ENCODE data around the gene ARMH1. TPM values are rescaled to one million over a fixed set of nuclear protein-coding genes. Genes with fewer than 3 reads are reported as not detected.
A peak's percentile ranks its signal among the peaks of the same experiment; 100 is the strongest.

The ARMH1 gene
- total RNA-seq, 1 experiment from 2014 or later = 0.65 TPM

- ChIA-PET POLR2A (no interaction called here), CTCF (interaction anchor here (0.7 to 7.5 kb wide), 4 partner anchors 15 to 964 kb away, joined by 3 to 63 read pairs (median 16); no protein-coding TSS in a partner anchor)
- intact Hi-C loops (cut with micrococcal nuclease) = no loop called here
- Mint-ChIP-seq H3K36me3 (ENCODE audit: insufficient read depth, unreplicated experiment) (peaks cover 62% of the 10 kb centered on the region), H3K9me3 (ENCODE audit: unreplicated experiment) (no peaks in the 10 kb centered on the region), H3K4me3 (ENCODE audit: unreplicated experiment) (no peak overlapping the region), H3K27me3 (ENCODE audit: insufficient read depth, unreplicated experiment) (no peaks in the 10 kb centered on the region), H3K27ac (ENCODE audit: low read depth, unreplicated experiment) (no peak overlapping the region), H3K4me1 (ENCODE audit: insufficient read depth, unreplicated experiment) (peaks cover 8% of the 10 kb centered on the region)
- BruUV-seq (replicated peaks) = no TSS peak
- no peak for TF ChIP-seq CTCF (IDR thresholded peaks at IDR 0.05; ENCODE audit: unreplicated experiment)
- DNase-seq (ENCODE audit: unreplicated experiment) = peak; percentile 15
Measured at GRCh38 chr1:44636688-44637598, 37.6 kb upstream of the ARMH1 start.

DNA sequence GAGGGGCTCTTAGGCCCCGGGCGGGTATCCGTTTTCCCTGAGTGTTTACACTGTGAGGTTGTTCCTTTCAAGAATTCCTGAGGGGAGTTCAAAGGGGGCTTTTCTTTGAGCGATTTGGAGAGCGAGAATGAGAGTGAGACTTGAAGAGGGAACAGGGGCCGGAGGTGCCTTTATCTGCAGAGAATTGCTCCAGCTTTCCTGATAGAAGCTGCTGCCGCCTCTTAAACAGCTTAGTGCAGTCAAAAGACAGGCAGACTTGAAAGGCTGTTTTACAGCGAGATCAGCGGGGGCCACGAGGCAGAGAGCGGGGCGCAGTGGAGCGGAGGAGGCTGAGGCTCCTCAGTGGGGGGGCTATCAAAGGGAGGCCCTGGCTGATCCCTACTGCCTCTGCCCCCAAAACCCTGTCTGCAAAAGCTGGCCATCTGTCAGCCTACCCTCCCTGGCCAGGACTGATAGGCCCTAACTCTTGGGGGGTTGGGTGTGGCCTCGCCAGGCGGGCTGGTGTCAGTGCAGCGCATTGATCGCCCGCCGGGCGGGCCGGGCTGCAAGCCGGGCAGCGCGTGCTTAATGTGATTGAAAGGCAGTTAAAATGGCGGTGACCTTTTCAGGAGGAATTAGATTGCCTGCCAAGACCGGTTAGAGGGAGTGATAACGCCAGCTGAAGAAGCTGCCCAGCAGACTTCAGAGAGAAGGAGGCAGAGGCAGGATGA is 36.7 kb upstream of the ARMH1 start:
- intact Hi-C loops (cut with micrococcal nuclease) = no loop called here
- ChIA-PET CTCF (interaction anchor here (0.7 to 7.5 kb wide), 5 partner anchors 14 to 601 kb away, joined by 3 to 63 read pairs (median 3); no protein-coding TSS in a partner anchor), POLR2A (no interaction called here)
- no peaks in the 10 kb centered on the region for H3K27me3 Mint-ChIP-seq (ENCODE audit: insufficient read depth, unreplicated experiment)
- no peak for DNase-seq (ENCODE audit: unreplicated experiment)
- TF ChIP-seq CTCF (IDR thresholded peaks at IDR 0.05; ENCODE audit: unreplicated experiment) = no peak
- peaks cover 70% of the 10 kb centered on the region for H3K36me3 Mint-ChIP-seq (ENCODE audit: insufficient read depth, unreplicated experiment)
- H3K4me1 Mint-ChIP-seq (ENCODE audit: insufficient read depth, unreplicated experiment) = peaks cover 8% of the 10 kb centered on the region
- no peaks in the 10 kb centered on the region for H3K9me3 Mint-ChIP-seq (ENCODE audit: unreplicated experiment)
- no TSS peak for BruUV-seq (replicated peaks)
- no peak overlapping the region for H3K4me3 Mint-ChIP-seq (ENCODE audit: unreplicated experiment)
- H3K27ac Mint-ChIP-seq (ENCODE audit: low read depth, unreplicated experiment) = peak overlapping the region; percentile 42

- Mint-ChIP-seq H3K4me1 (ENCODE audit: insufficient read depth, unreplicated experiment) (no peaks in the 10 kb centered on the region), H3K36me3 (ENCODE audit: insufficient read depth, unreplicated experiment) (peaks cover 83% of the 10 kb centered on the region), H3K9me3 (ENCODE audit: unreplicated experiment) (no peaks in the 10 kb centered on the region), H3K4me3 (ENCODE audit: unreplicated experiment) (no peak overlapping the region), H3K27me3 (ENCODE audit: insufficient read depth, unreplicated experiment) (no peaks in the 10 kb centered on the region), H3K27ac (ENCODE audit: low read depth, unreplicated experiment) (no peak overlapping the region)
- TF ChIP-seq CTCF (IDR thresholded peaks at IDR 0.05; ENCODE audit: unreplicated experiment) = no peak
- CTCF ChIA-PET = interaction anchor here (0.6 to 7.5 kb wide), 2 partner anchors 11 to 290 kb away, joined by 4 to 63 read pairs; no protein-coding TSS in a partner anchor
- DNase-seq (ENCODE audit: unreplicated experiment) = no peak
- no TSS peak for BruUV-seq (replicated peaks)
- intact Hi-C loops (cut with micrococcal nuclease) = no loop called here
- POLR2A ChIA-PET = interaction anchor here (2.5 kb wide), 1 partner anchor 12 kb away, joined by 11 read pairs; no protein-coding TSS in a partner anchor
Measured at GRCh38 chr1:44640200-44640853, 34.2 kb upstream of the ARMH1 start.

All from MCF 10A (cell line).